GM19099 (cell line): ENCODE data around the gene KLC4.

ENCODE experiments used
- POLR2A ChIP-seq: IDR thresholded peaks from 3 replicates; pipeline ENCODE4 v1.6.1; 2011; ENCODE audit warnings: low read depth; ENCODE audit not compliant: insufficient read length; ENCODE audit errors: extremely low read depth

The KLC4 gene

GRCh38 chr6:43077333-43077809, 17.9 kb downstream of the KLC4 start:
- TF ChIP-seq POLR2A, result no peak

GRCh38 chr6:43077981-43078511, 18.6 kb downstream of the KLC4 start:
- TF ChIP-seq POLR2A, result no peak

DNA sequence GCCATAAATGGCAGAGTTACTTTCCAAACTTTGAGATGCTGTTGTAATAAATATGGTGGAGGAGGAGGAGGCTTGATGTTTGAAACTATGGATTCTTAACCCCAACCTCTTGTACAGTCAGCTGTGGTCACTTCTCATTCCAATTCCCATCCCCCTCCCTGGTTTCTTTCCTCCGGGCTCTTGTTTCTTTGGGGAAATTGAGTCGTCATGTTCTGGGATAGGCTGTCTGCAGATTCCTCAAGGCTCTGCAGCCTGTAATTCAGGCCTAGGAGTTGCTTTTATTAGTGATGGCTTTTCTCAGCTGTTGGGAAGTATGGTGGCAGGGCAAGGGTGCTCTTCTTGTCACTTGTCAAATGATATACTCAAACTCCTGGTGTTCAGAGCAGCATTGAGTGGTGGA, 19.3 kb downstream of the KLC4 start:
- no peak for TF ChIP-seq POLR2A

GRCh38 chr6:43081043-43081442, 21.6 kb downstream of the KLC4 start:
- no peak for TF ChIP-seq POLR2A

GRCh38 chr6:43082806-43083655, 23.6 kb downstream of the KLC4 start:
- no peak for TF ChIP-seq POLR2A

DNA sequence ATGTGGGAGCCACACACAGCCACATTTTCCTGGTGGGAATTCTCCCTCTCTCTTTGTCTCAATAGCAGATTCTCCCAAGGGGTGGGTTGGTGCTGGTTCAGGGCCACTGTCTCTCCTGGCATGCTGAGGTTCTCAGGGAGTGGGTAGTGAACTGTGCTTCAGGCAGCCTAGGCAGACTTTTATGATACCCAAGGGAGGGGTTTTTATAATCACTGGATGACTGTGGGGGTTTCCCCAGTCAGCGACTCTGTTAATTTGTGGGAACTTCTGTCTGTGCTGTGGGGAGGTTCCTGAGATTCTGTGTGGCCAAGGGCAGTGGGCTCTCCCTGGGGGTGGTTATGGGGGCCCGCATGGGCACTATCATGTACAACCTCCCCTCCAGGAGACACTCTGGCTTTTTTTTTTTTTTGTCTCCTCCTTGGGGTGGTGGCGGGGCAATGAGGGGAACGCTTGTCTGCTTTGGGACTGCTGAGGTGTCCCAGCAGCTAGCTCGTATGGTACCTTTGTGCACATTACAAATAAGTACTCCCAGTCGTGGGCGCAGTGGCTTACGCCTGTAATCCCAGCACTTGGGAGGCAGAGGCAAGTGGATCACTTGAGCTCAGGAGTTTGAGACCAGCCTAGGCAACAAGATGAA, 26.7 kb downstream of the KLC4 start:
- no peak for TF ChIP-seq POLR2A

- TF ChIP-seq POLR2A, result no peak
Observed at GRCh38 chr6:43088654-43089056, 29.2 kb downstream of the KLC4 start.

DNA sequence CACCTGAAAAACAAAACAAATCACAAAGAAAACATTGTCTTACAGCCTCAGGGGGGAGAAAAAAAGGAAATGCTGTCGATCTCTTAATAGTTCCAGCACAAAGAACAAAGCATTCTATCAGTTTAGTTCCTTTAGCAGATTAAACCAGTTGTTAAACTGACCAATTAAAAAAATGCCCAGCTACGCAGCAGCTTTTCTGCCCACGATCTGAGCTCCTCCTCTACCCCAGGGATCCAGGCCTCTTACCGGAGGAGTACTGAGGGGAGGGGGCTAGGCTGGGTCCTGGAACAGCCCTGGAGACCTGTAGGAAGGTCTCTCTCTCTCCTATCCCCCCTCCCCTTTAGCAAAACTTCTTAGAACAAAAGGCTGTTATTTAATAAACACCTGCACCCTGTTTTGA, 30.0 kb downstream of the KLC4 start:
- no peak for TF ChIP-seq POLR2A

DNA sequence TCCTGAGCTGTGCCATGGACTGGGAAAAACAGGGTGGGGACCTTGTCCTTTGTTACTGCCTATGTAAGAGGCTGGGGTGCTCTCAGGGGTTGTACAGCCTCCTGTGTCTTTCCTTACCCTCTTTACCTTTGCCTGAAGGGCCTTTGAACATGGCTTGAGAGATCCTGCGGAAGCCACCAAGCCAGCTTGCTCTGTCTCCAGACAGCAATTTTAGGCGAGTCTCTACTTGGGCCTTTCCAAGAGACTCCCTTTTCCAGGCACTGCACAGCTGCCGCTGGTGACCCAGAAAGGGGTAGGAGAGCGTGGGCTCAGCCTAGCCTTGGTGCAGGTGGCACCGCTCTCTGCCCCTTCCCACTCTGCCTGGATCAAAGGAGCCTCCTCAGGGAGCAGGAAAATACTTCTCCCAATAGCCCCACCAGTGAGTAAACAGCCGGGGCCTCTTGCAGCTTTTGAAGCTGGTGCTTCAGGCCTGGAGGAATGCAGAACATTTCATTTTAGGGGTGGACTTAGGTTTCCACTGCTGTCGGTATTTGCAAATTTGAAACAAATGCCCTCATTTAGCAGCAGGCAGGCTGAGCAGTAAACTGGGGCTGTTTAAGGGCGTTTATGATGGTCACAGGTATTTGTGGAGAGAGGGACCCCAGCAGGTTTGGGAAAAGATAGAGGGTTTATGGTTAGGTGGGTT, 30.6 kb downstream of the KLC4 start:
- no peak for TF ChIP-seq POLR2A

GRCh38 chr6:43090559-43090956, 31.1 kb downstream of the KLC4 start:
- no peak for TF ChIP-seq POLR2A

- TF ChIP-seq POLR2A, result no peak
Observed at GRCh38 chr6:43091020-43091419, 31.6 kb downstream of the KLC4 start.

- TF ChIP-seq POLR2A, result no peak
Observed at GRCh38 chr6:43091436-43091991, 32.1 kb downstream of the KLC4 start.

DNA sequence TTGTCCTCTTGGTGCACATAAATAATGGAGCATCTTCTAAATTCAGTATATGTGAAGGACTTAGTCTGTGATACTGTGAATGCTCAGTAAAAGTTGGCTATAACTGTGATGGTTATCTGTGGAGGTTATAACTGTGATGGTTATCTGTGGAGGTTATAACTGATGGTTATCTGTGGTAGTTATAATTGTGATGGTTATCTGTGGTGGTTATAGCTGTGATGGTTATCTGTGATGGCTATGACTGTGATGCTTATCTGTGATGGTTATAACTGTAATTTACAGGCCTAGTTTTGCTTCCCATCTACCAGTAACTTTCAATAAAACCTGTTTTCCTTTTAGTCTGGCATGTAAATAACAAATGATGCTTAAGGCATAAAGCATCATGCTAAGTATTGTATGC, 33.2 kb downstream of the KLC4 start:
- TF ChIP-seq POLR2A, result no peak

DNA sequence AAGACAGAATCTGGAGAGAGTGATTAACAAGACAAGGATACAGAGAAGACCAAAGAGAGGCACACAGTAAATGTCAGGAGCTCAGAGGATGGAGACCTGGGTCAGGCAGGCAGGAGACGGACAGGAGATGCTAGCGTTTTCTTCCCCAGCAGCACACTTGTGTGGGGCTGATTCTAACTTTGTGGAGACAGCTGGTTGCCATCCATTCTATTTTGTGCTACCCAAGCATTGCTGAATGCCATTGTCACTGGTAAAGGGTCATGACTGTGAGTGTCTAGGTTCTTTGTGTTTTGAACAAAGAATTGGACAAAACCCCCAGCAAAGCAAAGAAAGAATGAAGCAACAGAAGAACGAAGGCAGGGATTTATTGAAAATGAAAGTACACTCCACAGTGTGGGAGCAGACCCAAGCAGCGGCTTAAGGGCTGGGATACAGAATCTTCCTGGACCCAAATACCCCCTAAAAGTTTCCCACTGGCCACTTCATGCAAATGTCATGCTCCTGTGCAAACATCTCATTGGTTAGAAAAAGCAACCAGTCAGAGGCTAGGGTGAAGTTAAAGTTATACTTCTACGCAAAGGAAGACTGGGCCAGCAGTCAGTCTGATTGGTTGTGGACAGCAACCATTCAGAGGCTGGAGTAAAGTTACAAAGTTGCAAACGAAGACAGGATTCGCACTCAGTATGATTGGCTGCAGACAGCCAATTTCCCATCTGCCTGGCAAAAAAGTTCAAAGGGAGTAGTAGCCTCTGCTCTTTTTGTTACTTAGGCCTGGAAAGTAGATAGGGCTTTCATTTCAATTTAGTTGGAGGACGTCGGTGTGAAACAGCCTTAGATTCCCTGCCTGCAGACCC, 34.2 kb downstream of the KLC4 start:
- TF ChIP-seq POLR2A, result no peak

DNA sequence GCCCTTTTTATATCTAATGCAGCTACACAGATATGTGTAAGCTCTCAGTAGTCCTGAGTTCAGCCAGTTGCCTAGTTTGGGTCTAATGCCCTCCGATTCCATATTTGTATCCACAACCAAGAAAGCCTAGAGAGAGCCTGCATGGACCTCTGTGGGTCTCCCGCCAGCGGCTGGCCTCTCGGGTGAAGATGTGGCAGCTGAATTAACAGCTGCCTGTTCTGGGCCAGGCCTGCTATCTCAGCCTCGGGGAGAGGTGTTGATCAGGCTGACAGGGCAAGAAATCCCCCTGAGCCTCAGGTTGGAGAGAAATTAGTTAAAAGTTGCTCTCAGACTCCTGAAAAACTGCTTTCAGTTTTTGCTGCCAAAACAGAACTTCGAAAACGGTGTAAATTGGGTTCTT, 36.5 kb downstream of the KLC4 start:
- TF ChIP-seq POLR2A, result no peak
